Esophagus muscularis mucosa (tissue), 4 donors: ENCODE data around the gene ZNF526. TPM values are rescaled to one million over a fixed set of nuclear protein-coding genes. Genes with fewer than 3 reads are reported as not detected.
A peak's percentile ranks its signal among the peaks of the same experiment; 100 is the strongest.

Source experiments
- DNase-seq: peaks from one replicate; pipeline ENCODE4 v3.0.0-alpha.2; 2017; ENCODE audit errors: extremely low spot score
- H3K27ac ChIP-seq, 4 donors: fragments of 200-600 bp; sonication (generic); replicated peaks in 1 of 4; 1 replicate in 3 of 4; 2 replicates in 1 of 4; pipeline ENCODE4 v1.5.1; 2016 to 2019; ENCODE audit warnings: mild to moderate bottlenecking in 1 of 4
- H3K27me3 ChIP-seq, 4 donors: fragments of 200-600 bp; sonication (generic); one replicate each; pipeline versions ENCODE4 v1.5.1 to v1.6.0; 2016 to 2019
- H3K36me3 ChIP-seq, 4 donors: fragments of 200-600 bp; sonication (generic); one replicate each; pipeline ENCODE4 v1.5.1; 2016 to 2019
- H3K4me1 ChIP-seq, 4 donors: fragments of 200-600 bp; sonication (generic); one replicate each; pipeline ENCODE4 v1.5.1; 2016 to 2019
- H3K4me3 ChIP-seq, 4 donors: fragments of 200-600 bp; sonication (generic); 1 replicate in 2 of 4; 2 replicates in 2 of 4; pipeline ENCODE4 v1.5.1; 2016 to 2019; ENCODE audit warnings: mild to moderate bottlenecking in 4 of 4, moderate library complexity in 1 of 4
- H3K9me3 ChIP-seq, 4 donors: fragments of 200-600 bp; sonication (generic); 1 replicate in 3 of 4; 2 replicates in 1 of 4; pipeline ENCODE4 v1.5.1; 2016 to 2019
- CTCF ChIP-seq, 3 experiments: fragments of 200-600 bp in 2 of 3; fragments of 450-650 bp in 1 of 3; sonication (generic) in 2 of 3; IDR thresholded peaks; one replicate each; pipeline ENCODE4 v1.5.1; 2017 to 2019; ENCODE audit warnings: antibody characterized with exemption in 3 of 3, mild to moderate bottlenecking in 2 of 3, moderate library complexity in 1 of 3
- EP300 ChIP-seq: sonication (generic); formaldehyde crosslinking; IDR thresholded peaks from one replicate; pipeline ENCODE4 v1.6.1; 2017; ENCODE audit warnings: antibody characterized with exemption
- POLR2A ChIP-seq: fragments of 450-650 bp; IDR thresholded peaks from one replicate; pipeline ENCODE4 v1.6.1; 2017; ENCODE audit warnings: antibody characterized with exemption, moderate library complexity, mild to moderate bottlenecking, low read depth
- POLR2AphosphoS5 ChIP-seq, 2 donors: sonication (generic); formaldehyde crosslinking; IDR thresholded peaks; one replicate each; pipeline ENCODE4 v1.6.1; 2017; ENCODE audit warnings: antibody characterized with exemption in 2 of 2
- WGBS: methylation state at CpG from one replicate; pipeline ENCODE4 v1.1.5; 2018; 5-methylcytosine and 5-hydroxymethylcytosine counted together
- intact Hi-C: fragments of 100-400 bp; cut with DNase I; formaldehyde crosslinking; loops from one replicate; pipeline ENCODE4 v1.15.1; 2023
- total RNA-seq, 4 donors: library from RNA; depleted of rRNA; stranded (reverse); fragments of >200 nt; gene quantifications; one replicate each; pipeline versions ENCODE4 v1.1.0 to v1.2.1, GENCODE V29; 2016

Gene ZNF526
- total RNA-seq, 4 donors from 2014 or later: 4.3 to 8.6 (median 7.1) TPM

GRCh38 chr19:42267644-42268141 lies 47.6 kb downstream of the ZNF526 start:
- peak overlapping the region; percentile 92 to 99 (median 96) for H3K27ac ChIP-seq
- H3K36me3 ChIP-seq: peaks cover 7 to 12% (median 12%) of the 10 kb centered on the region in 4 donors
- peaks cover 25 to 40% (median 35%) of the 10 kb centered on the region in 4 donors for H3K4me1 ChIP-seq
- TF ChIP-seq POLR2AphosphoS5 (IDR thresholded peaks at IDR 0.05): no peak
- no peak for TF ChIP-seq POLR2A
- TF ChIP-seq EP300: no peak
- no peak for TF ChIP-seq CTCF (IDR thresholded peaks at IDR 0.05)
- H3K9me3 ChIP-seq: no peaks in the 10 kb centered on the region
- no peaks in the 10 kb centered on the region for H3K27me3 ChIP-seq
- DNase-seq: no peak
- intact Hi-C loops: no loop called here
- WGBS: 7% methylated on average over 13 of the region's 13 CpGs
- H3K4me3 ChIP-seq: peak overlapping the region; percentile 65 to 76 (median 70)

GRCh38 chr19:42268142-42268703 lies 48.1 kb downstream of the ZNF526 start:
- Histone ChIP-seq H3K4me1 (peaks cover 25 to 44% (median 37%) of the 10 kb centered on the region in 4 donors), H3K36me3 (peaks cover 12 to 18% (median 17%) of the 10 kb centered on the region in 4 donors), H3K27me3 (no peaks in the 10 kb centered on the region), H3K9me3 (no peaks in the 10 kb centered on the region), H3K4me3 (peak overlapping the region; percentile 65 to 76 (median 70)), H3K27ac (peak overlapping the region; percentile 92 to 99 (median 96))
- under 1% methylated on average over 21 of the region's 46 CpGs for WGBS
- intact Hi-C loops: no loop called here
- peak; percentile 100 for DNase-seq
- peak; percentile 92 to 96 for TF ChIP-seq POLR2AphosphoS5 (IDR thresholded peaks at IDR 0.05)
- TF ChIP-seq POLR2A: peak; percentile 58
- TF ChIP-seq EP300: no peak

GRCh38 chr19:42268704-42269477 lies 48.8 kb downstream of the ZNF526 start, which contains the start of gene CIC:
Gene CIC, plus strand, starts transcription at chr19:42269252. Its CDS starts 2,532 bp downstream, at chr19:42271784.
- WGBS: 1% methylated on average over 50 of the region's 52 CpGs

GRCh38 chr19:42269478-42270345 lies 49.6 kb downstream of the ZNF526 start:
- peaks cover 25 to 56% (median 49%) of the 10 kb centered on the region in 4 donors for H3K4me1 ChIP-seq
- TF ChIP-seq CTCF (IDR thresholded peaks at IDR 0.05) (no peak), EP300 (no peak), POLR2A (no peak), POLR2AphosphoS5 (IDR thresholded peaks at IDR 0.05) (no peak)
- no peaks in the 10 kb centered on the region for H3K9me3 ChIP-seq
- WGBS: 35% methylated on average over 10 of the region's 10 CpGs
- peaks cover 21 to 33% (median 32%) of the 10 kb centered on the region in 4 donors for H3K36me3 ChIP-seq
- peak overlapping the region; percentile 67 to 77 (median 72) for H3K4me3 ChIP-seq
- no peaks in the 10 kb centered on the region for H3K27me3 ChIP-seq
- intact Hi-C loops: no loop called here
- no peak for DNase-seq
- H3K27ac ChIP-seq: peak overlapping the region; percentile 93 to 96 (median 94)

More at GRCh38 chr19:42268704-42269477, 48.8 kb downstream of the ZNF526 start, which contains the start of gene CIC:
- Histone ChIP-seq H3K9me3 (no peaks in the 10 kb centered on the region), H3K4me1 (peaks cover 25 to 48% (median 41%) of the 10 kb centered on the region in 4 donors), H3K36me3 (peaks cover 19 to 24% (median 24%) of the 10 kb centered on the region in 4 donors), H3K27ac (peak within 1 kb of the TSS; percentile 93 to 99 (median 96)), H3K27me3 (no peaks in the 10 kb centered on the region), H3K4me3 (peak within 1 kb of the TSS; percentile 70 to 77 (median 73))
- DNase-seq: peak; percentile 100
- intact Hi-C loops: no loop called here
- no peak for TF ChIP-seq EP300
- TF ChIP-seq POLR2AphosphoS5 (IDR thresholded peaks at IDR 0.05): peak in 1 of 2 donors; percentile 74
- TF ChIP-seq CTCF (IDR thresholded peaks at IDR 0.05): peak in 1 of 3 experiments; percentile 31
